Body of pancreas (tissue), 4 donors: Measurements from ENCODE around the gene ADM2.
"Not testable (repeated sequence)": the region's sequence is repeated elsewhere in the genome, so short reads cannot be mapped to it uniquely, and the experiment has no call there.

Experiments
- CTCF ChIP-seq, 7 experiments: fragments of 450-650 bp in 4 of 7; fragments of 200-600 bp in 3 of 7; sonication (generic) in 3 of 7; IDR thresholded peaks; one replicate each; pipeline ENCODE4 v1.5.1; 2016 to 2019; ENCODE audit warnings: antibody characterized with exemption in 7 of 7
- POLR2A ChIP-seq, 3 donors: fragments of 450-650 bp; IDR thresholded peaks; one replicate each; pipeline ENCODE4 v1.6.1; 2016; ENCODE audit warnings: antibody characterized with exemption in 3 of 3, mild to moderate bottlenecking in 2 of 3

- not testable (repeated sequence) for TF ChIP-seq CTCF (IDR thresholded peaks at IDR 0.05)
- peak in 2 of 3 donors; percentile 9 to 60 for TF ChIP-seq POLR2A (IDR thresholded peaks at IDR 0.05)
These were observed 52.7 kb downstream of the ADM2 start for GRCh38 chr22:50533856-50534711.
